Neural cell (in vitro differentiated cells): ENCODE measurements around the gene PHACTR2. TPM values are rescaled to one million over a fixed set of nuclear protein-coding genes. Genes with fewer than 3 reads are reported as not detected.

Experiments
- H2AFZ ChIP-seq: fragments of 200-600, 300-800 bp; sonication (generic), shearing (Covaris generic); 2 replicates; pipeline ENCODE4 v1.6.0; 2014; ENCODE audit warnings: low read depth, mild to moderate bottlenecking, antibody characterized with exemption, low read length, moderate library complexity
- H3F3A ChIP-seq: fragments of 200-600 bp; shearing (Covaris generic); 2 replicates; pipeline ENCODE4 v1.6.1; 2016; ENCODE audit warnings: mild to moderate bottlenecking, moderate library complexity, mixed read lengths, antibody characterized with exemption, low read length; ENCODE audit not compliant: insufficient read depth, poor library complexity, severe bottlenecking
- H3K27ac ChIP-seq: fragments of 200-600, 300-800 bp; sonication (generic), shearing (Covaris generic); 2 replicates; pipeline ENCODE4 v1.5.1; 2014; ENCODE audit warnings: mild to moderate bottlenecking, low read length, moderate library complexity
- H3K27me3 ChIP-seq: fragments of 300-800, 200-600 bp; sonication (generic), shearing (Covaris generic); 2 replicates; pipeline ENCODE4 v1.6.0; 2014; ENCODE audit warnings: mild to moderate bottlenecking, low read depth, low read length, moderate library complexity; ENCODE audit not compliant: insufficient read depth
- H3K36me3 ChIP-seq: fragments of 300-800, 200-600 bp; sonication (generic), shearing (Covaris generic); 2 replicates; pipeline ENCODE4 v1.5.1; 2014; ENCODE audit warnings: mild to moderate bottlenecking, antibody characterized with exemption, low read length, moderate library complexity; ENCODE audit not compliant: insufficient read depth
- H3K4me2 ChIP-seq: fragments of 300-800, 200-600 bp; sonication (generic), shearing (Covaris generic); 2 replicates; pipeline ENCODE4 v1.6.0; 2014; ENCODE audit warnings: mild to moderate bottlenecking, low read length
- H3K4me3 ChIP-seq: fragments of 300-800, 200-600 bp; sonication (generic), shearing (Covaris generic); 2 replicates; pipeline ENCODE4 v1.5.1; 2014; ENCODE audit warnings: mild to moderate bottlenecking, low read length, moderate library complexity
- H3K79me2 ChIP-seq: fragments of 200-600 bp; shearing (Covaris generic); replicated peaks from 2 replicates; pipeline ENCODE4 v1.6.0; 2014; ENCODE audit warnings: mild to moderate bottlenecking, low read length, moderate library complexity; ENCODE audit not compliant: insufficient read depth
- H3K9ac ChIP-seq: fragments of 300-800, 200-600 bp; sonication (generic), shearing (Covaris generic); 2 replicates; pipeline ENCODE4 v1.6.1; 2016; ENCODE audit warnings: mild to moderate bottlenecking, low read length, mixed read lengths
- H3K9me2 ChIP-seq: fragments of 200-600 bp; shearing (Covaris generic); 2 replicates; pipeline ENCODE4 v1.6.1; 2016; ENCODE audit warnings: mild to moderate bottlenecking, low read length, mixed read lengths; ENCODE audit not compliant: insufficient read depth
- H3K9me3 ChIP-seq: fragments of 200-600, 300-800 bp; sonication (generic), shearing (Covaris generic); 2 replicates; pipeline ENCODE4 v1.6.1; 2016; ENCODE audit warnings: mild to moderate bottlenecking, mixed run types, low read length, moderate library complexity, mixed read lengths
- H4K20me1 ChIP-seq: fragments of 200-600 bp; shearing (Covaris generic); 2 replicates; pipeline ENCODE4 v1.6.1; 2016; ENCODE audit warnings: mild to moderate bottlenecking, mixed run types; ENCODE audit not compliant: insufficient read depth
- CTCF ChIP-seq: fragments of 450-650 bp; IDR thresholded peaks from 2 replicates; pipeline ENCODE4 v1.5.1; 2014; ENCODE audit warnings: antibody characterized with exemption, mild to moderate bottlenecking, moderate library complexity; ENCODE audit not compliant: poor library complexity, severe bottlenecking
- EP300 ChIP-seq: fragments of 450-650 bp; conservative IDR thresholded peaks from 2 replicates; pipeline ENCODE4 v1.6.1; 2014; ENCODE audit warnings: antibody characterized with exemption, mild to moderate bottlenecking, moderate library complexity; ENCODE audit not compliant: poor library complexity, severe bottlenecking
- EZH2 ChIP-seq: fragments of 200-600, 300-800 bp; shearing (Covaris generic), sonication (generic); IDR thresholded peaks from 2 replicates; pipeline ENCODE4 v1.6.1; 2014; ENCODE audit warnings: antibody characterized with exemption, low read length, borderline replicate concordance, mild to moderate bottlenecking; ENCODE audit not compliant: insufficient read depth, poor library complexity, severe bottlenecking
- MXI1 ChIP-seq: fragments of 450-650 bp; conservative IDR thresholded peaks from 2 replicates; pipeline ENCODE4 v1.6.1; 2014; ENCODE audit warnings: antibody characterized with exemption, mild to moderate bottlenecking; ENCODE audit not compliant: poor library complexity, severe bottlenecking
- POLR2AphosphoS5 ChIP-seq: IDR thresholded peaks from 2 replicates; pipeline ENCODE4 v1.6.1; 2012
- RAD21 ChIP-seq: fragments of 450-650 bp; conservative IDR thresholded peaks from 2 replicates; pipeline ENCODE4 v1.6.1; 2014; ENCODE audit warnings: antibody characterized with exemption, mild to moderate bottlenecking, moderate library complexity
- REST ChIP-seq: IDR thresholded peaks from 2 replicates; pipeline ENCODE4 v1.6.1; 2012; ENCODE audit warnings: borderline replicate concordance
- SMC3 ChIP-seq: fragments of 450-650 bp; conservative IDR thresholded peaks from 2 replicates; pipeline ENCODE4 v1.6.1; 2014; ENCODE audit warnings: antibody characterized with exemption, mild to moderate bottlenecking, moderate library complexity; ENCODE audit not compliant: poor library complexity
- TAF1 ChIP-seq: IDR thresholded peaks from 2 replicates; pipeline ENCODE4 v1.6.1; 2012; ENCODE audit warnings: low read depth
- polyA plus RNA-seq: library from polyadenylated mRNA; depleted of rRNA; stranded (reverse); fragments of >200 nt; gene quantifications from 2 replicates; pipeline ENCODE4 v1.2.3, GENCODE V29; 2014

PHACTR2 gene
- polyA plus RNA-seq, 1 donor from 2014 or later: 2.8 TPM

- Histone ChIP-seq H3F3A (no peaks in the 10 kb centered on the region), H3K4me2 (no peak overlapping the region), H3K27ac (no peak overlapping the region), H3K36me3 (no peaks in the 10 kb centered on the region), H3K9me2 (no peaks in the 10 kb centered on the region), H3K27me3 (no peaks in the 10 kb centered on the region), H3K79me2 (no peaks in the 10 kb centered on the region), H3K4me3 (no peak overlapping the region), H3K9me3 (peaks cover 2% of the 10 kb centered on the region), H2AFZ (no peak overlapping the region), H3K9ac (no peak overlapping the region), H4K20me1 (no peaks in the 10 kb centered on the region)
- no peak for TF ChIP-seq SMC3
- TF ChIP-seq MXI1: no peak
- TF ChIP-seq EP300: no peak
- no peak for TF ChIP-seq TAF1
- no peak for TF ChIP-seq POLR2AphosphoS5
- TF ChIP-seq EZH2: no peak
- no peak for TF ChIP-seq REST
- TF ChIP-seq RAD21: no peak
- TF ChIP-seq CTCF: no peak
These were observed 9.8 kb downstream of the PHACTR2 start for GRCh38 chr6:143687591-143687990.

- Histone ChIP-seq H3K9ac (no peak overlapping the region), H3K4me3 (no peak overlapping the region), H3K9me3 (no peaks in the 10 kb centered on the region), H3K4me2 (no peak overlapping the region), H3K79me2 (no peaks in the 10 kb centered on the region), H3F3A (no peaks in the 10 kb centered on the region), H3K9me2 (no peaks in the 10 kb centered on the region), H3K27me3 (no peaks in the 10 kb centered on the region), H4K20me1 (no peaks in the 10 kb centered on the region), H3K36me3 (no peaks in the 10 kb centered on the region), H3K27ac (no peak overlapping the region), H2AFZ (no peak overlapping the region)
- TF ChIP-seq CTCF (no peak), EP300 (no peak), SMC3 (no peak), EZH2 (no peak)
These were observed 10.9 kb downstream of the PHACTR2 start for GRCh38 chr6:143688681-143689080.
